Putamen (tissue), 1 donor: Measurements from ENCODE around the gene FAM83F.
"Not testable (repeated sequence)": the region's sequence is repeated elsewhere in the genome, so short reads cannot be mapped to it uniquely, and the experiment has no call there.

Experiments used
- DNase-seq: peaks from one replicate; pipeline ENCODE4 v3.0.0-alpha.2; 2016; ENCODE audit warnings: low spot score

Gene FAM83F

GRCh38 chr22:39992894-39993293 lies 1.9 kb upstream of the FAM83F start:
- not testable (repeated sequence) for DNase-seq

- DNase-seq: no peak
These were observed 651 bp upstream of the FAM83F start for GRCh38 chr22:39994041-39994565.

GRCh38 chr22:39995393-39996252 lies 869 bp downstream of the FAM83F start:
- DNase-seq: no peak

GRCh38 chr22:39996732-39997131 lies 2.0 kb downstream of the FAM83F start:
- no peak for DNase-seq

GRCh38 chr22:39997421-39997820 lies 2.7 kb downstream of the FAM83F start:
- no peak for DNase-seq

- DNase-seq: no peak
These were observed 3.4 kb downstream of the FAM83F start for GRCh38 chr22:39997939-39998726.

- DNase-seq: no peak
These were observed 4.5 kb downstream of the FAM83F start for GRCh38 chr22:39999144-39999757.

- DNase-seq: no peak
These were observed 5.4 kb downstream of the FAM83F start for GRCh38 chr22:40000171-40000570.

- DNase-seq: no peak
These were observed 6.4 kb downstream of the FAM83F start for GRCh38 chr22:40001106-40001505.

- no peak for DNase-seq
These were observed 7.2 kb downstream of the FAM83F start for GRCh38 chr22:40001800-40002577.

- DNase-seq: no peak
These were observed 8.4 kb downstream of the FAM83F start for GRCh38 chr22:40002935-40003715.

- no peak for DNase-seq
These were observed 10.1 kb downstream of the FAM83F start for GRCh38 chr22:40004836-40005235.

- no peak for DNase-seq
These were observed 11.9 kb downstream of the FAM83F start for GRCh38 chr22:40006641-40007040.

GRCh38 chr22:40007853-40008710 lies 13.3 kb downstream of the FAM83F start:
- DNase-seq: no peak

- DNase-seq: no peak
These were observed 14.1 kb downstream of the FAM83F start for GRCh38 chr22:40008726-40009291.

GRCh38 chr22:40009292-40009774 lies 14.6 kb downstream of the FAM83F start:
- DNase-seq: no peak

- DNase-seq: peak; percentile 58
These were observed 15.4 kb downstream of the FAM83F start for GRCh38 chr22:40009951-40010671.

- DNase-seq: no peak
These were observed 16.0 kb downstream of the FAM83F start for GRCh38 chr22:40010746-40011145.
